ENCODE data around the gene ADM2.

DNA sequence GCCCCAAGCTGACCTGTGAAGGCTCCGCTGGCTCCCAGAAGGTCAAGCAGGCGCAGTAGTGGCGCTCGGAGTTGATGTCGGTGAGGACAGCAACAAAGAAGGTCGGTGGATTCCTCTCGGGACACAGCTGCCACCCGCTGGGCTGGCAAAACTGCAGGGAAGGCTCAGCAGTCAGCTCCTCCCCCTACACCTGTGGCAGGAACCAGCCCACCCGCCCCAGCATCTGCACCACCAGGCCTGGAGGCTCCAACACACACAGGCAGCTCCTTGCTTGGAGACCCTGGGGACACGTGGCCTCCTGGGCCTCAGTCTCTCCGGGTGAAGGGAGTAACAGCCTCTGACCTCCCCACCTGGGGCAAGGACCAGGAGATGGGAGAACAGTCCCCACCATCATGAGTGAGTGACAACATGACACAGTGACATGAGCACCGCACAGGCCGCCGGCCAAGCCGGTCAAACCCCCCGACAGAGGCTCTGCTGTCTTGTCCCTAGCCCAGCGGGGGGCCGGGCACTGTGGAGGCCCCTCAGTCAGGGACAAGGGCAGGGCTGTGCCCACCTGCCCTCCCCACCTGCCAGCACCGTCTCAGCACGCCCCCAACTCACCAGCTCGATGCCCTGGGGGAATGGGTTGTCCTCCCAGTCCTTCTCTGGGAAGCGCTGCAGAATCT, 13.4 kb upstream of the ADM2 start:
- no peak for TF ChIP-seq ESRRG (CRISPR knock-in tag; IDR thresholded peaks at IDR 0.05)
- TF ChIP-seq CSDC2 (CRISPR knock-in tag; IDR thresholded peaks at IDR 0.05): no peak
- TF ChIP-seq, protein P1, sequence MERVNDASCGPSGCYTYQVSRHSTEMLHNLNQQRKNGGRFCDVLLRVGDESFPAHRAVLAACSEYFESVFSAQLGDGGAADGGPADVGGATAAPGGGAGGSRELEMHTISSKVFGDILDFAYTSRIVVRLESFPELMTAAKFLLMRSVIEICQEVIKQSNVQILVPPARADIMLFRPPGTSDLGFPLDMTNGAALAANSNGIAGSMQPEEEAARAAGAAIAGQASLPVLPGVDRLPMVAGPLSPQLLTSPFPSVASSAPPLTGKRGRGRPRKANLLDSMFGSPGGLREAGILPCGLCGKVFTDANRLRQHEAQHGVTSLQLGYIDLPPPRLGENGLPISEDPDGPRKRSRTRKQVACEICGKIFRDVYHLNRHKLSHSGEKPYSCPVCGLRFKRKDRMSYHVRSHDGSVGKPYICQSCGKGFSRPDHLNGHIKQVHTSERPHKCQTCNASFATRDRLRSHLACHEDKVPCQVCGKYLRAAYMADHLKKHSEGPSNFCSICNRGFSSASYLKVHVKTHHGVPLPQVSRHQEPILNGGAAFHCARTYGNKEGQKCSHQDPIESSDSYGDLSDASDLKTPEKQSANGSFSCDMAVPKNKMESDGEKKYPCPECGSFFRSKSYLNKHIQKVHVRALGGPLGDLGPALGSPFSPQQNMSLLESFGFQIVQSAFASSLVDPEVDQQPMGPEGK (CRISPR knock-in tag; IDR thresholded peaks at IDR 0.05; ENCODE audit: borderline replicate concordance): no peak
- no peak for TF ChIP-seq ARNTL (CRISPR knock-in tag; IDR thresholded peaks at IDR 0.05; ENCODE audit: borderline replicate concordance, low read depth)
- no peak for TF ChIP-seq TSHZ2 (CRISPR knock-in tag; IDR thresholded peaks at IDR 0.05)
- TF ChIP-seq CSRNP3 (CRISPR knock-in tag; IDR thresholded peaks at IDR 0.05): no peak
- no peak for TF ChIP-seq RARB (CRISPR knock-in tag; IDR thresholded peaks at IDR 0.05)
- no peak for TF ChIP-seq ZC3H10 (CRISPR knock-in tag; IDR thresholded peaks at IDR 0.05)
- no peak for TF ChIP-seq PPARA (CRISPR knock-in tag; IDR thresholded peaks at IDR 0.05; ENCODE audit: borderline replicate concordance)
- TF ChIP-seq TOX (CRISPR knock-in tag; IDR thresholded peaks at IDR 0.05; ENCODE audit: borderline replicate concordance): no peak
- no peak for TF ChIP-seq ZFP3 (CRISPR knock-in tag; IDR thresholded peaks at IDR 0.05)
- TF ChIP-seq ZFP30 (CRISPR knock-in tag; IDR thresholded peaks at IDR 0.05): no peak
- TF ChIP-seq ZNF8 (CRISPR knock-in tag; IDR thresholded peaks at IDR 0.05): no peak
- no peak for TF ChIP-seq SNAI2 (CRISPR knock-in tag; IDR thresholded peaks at IDR 0.05)

Measured in SK-N-SH treated with all-trans-retinoic acid at 6 μM for 48 hours (cell line).